Naive thymus-derived CD8-positive, alpha-beta T cell (primary cell): ENCODE results near the gene NR2E1. TPM values are rescaled to one million over a fixed set of nuclear protein-coding genes. Genes with fewer than 3 reads are reported as not detected.

Experiments
- ATAC-seq, 2 donors: fragments of 150-1000 bp; cut with Tn5 transposase in 1 of 2; sonication (Bioruptor Pico), chemical (Tn5 transposase) in 1 of 2; 1 replicate in 1 of 2; 2 replicates in 1 of 2; pipeline ENCODE4 v1.10.0; 2021; ENCODE audit warnings: mild to moderate bottlenecking in 2 of 2, moderate library complexity in 2 of 2
- POLR2A ChIA-PET: fragments of 350-600 bp; sonication (Branson Sonifier 250); formaldehyde crosslinking; loops from one replicate; lab custom pipeline; 2021; ENCODE audit warnings: antibody characterized with exemption; lab: Charles Lee
- DNase-seq, 10 donors: peaks; one replicate each; pipeline versions ENCODE4 v3.0.0 to v3.0.0-alpha.2; 2020 to 2022
- H3K27ac Mint-ChIP-seq, 10 donors: one replicate each; pipeline ENCODE4 v1.8.0; 2020 to 2022; ENCODE audit warnings: mild to moderate bottlenecking in 10 of 10, mixed read lengths in 10 of 10, moderate library complexity in 4 of 10, inconsistent platforms in 1 of 10
- H3K27me3 Mint-ChIP-seq, 5 donors: one replicate each; pipeline ENCODE4 v1.8.0; 2021 to 2022; ENCODE audit warnings: mixed read lengths in 5 of 5
- H3K36me3 Mint-ChIP-seq, 3 donors: one replicate each; pipeline ENCODE4 v1.8.0; 2020 to 2022; ENCODE audit warnings: mixed read lengths in 3 of 3, mild to moderate bottlenecking in 2 of 3, inconsistent platforms in 1 of 3
- H3K4me1 Mint-ChIP-seq, 4 donors: one replicate each; pipeline ENCODE4 v1.8.0; 2021 to 2022; ENCODE audit warnings: mixed read lengths in 4 of 4
- H3K4me3 Mint-ChIP-seq, 10 donors: one replicate each; pipeline ENCODE4 v1.8.0; 2020 to 2022; ENCODE audit warnings: mild to moderate bottlenecking in 10 of 10, mixed read lengths in 10 of 10, moderate library complexity in 6 of 10, inconsistent platforms in 1 of 10
- H3K9me3 Mint-ChIP-seq, 9 donors: one replicate each; pipeline ENCODE4 v1.8.0; 2020 to 2022; ENCODE audit warnings: mixed read lengths in 9 of 9, mild to moderate bottlenecking in 3 of 9, inconsistent platforms in 1 of 9, moderate library complexity in 1 of 9
- polyA plus RNA-seq, 3 donors: library from polyadenylated mRNA; unstranded; fragments of 300-500 nt; fragmentation: Illumina TruSeq; gene quantifications; one replicate each; pipeline ENCODE4 v1.2.3, GENCODE V29; 2021
- total RNA-seq, 8 experiments: library from RNA in 2 of 8; stranded (reverse) in 2 of 8; gene quantifications; one replicate each; pipeline ENCODE4 v1.2.3 and lab custom pipeline; 2021 to 2026

NR2E1 gene
- total and polyA plus RNA-seq, 5 experiments from 2014 or later = not detected

DNA sequence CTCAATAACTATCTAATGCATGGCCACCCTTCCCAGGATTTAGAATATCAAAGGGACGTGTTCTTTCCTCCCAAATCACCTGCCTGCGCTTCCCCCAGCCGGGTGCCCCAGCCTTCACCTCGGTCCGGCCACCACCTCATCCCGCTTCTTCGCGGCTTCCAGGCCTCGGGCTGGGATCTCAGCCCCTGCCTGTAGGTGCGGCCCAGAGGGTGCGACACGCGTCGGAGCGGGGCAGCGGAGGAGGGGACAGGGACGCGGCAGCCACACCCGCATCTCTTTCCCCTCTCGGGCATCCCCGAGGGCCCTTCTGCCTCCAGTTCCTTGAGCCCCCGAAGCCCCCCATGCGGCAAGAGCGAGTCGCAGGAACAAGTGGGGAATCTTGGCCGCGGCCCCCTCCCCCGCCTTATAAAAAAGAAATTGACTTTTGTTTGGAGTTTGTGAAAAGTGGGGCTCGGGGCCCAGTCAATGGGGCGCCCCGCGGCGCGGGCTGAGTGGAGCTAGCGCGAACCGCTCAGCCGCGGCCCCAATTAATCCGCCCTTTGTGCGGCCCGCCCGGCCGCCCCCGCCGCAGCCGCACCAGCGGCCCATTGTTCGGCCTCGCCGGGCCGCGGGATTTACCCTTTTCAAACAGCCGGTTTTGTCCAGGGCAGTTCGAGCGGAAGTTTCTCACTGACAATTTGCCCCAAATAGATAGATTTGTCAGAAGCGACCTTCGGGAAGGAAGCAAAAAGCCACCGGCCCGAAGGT lies 8.4 kb upstream of the NR2E1 start:
- POLR2A ChIA-PET = no interaction called here
- peak overlapping the region; percentile 38 to 86 (median 60) for H3K4me3 Mint-ChIP-seq
- H3K36me3 Mint-ChIP-seq = peaks cover 0 to 6% (median 4%) of the 10 kb centered on the region in 3 donors
- no peak overlapping the region for H3K27ac Mint-ChIP-seq
- ATAC-seq = peak; percentile 29 to 49
- H3K9me3 Mint-ChIP-seq = peaks cover 0 to 11% (median 0%) of the 10 kb centered on the region in 9 donors
- peaks cover 13 to 21% (median 17%) of the 10 kb centered on the region in 4 donors for H3K4me1 Mint-ChIP-seq
- no peak for DNase-seq
- H3K27me3 Mint-ChIP-seq = peaks cover 59 to 96% (median 82%) of the 10 kb centered on the region in 5 donors

DNA sequence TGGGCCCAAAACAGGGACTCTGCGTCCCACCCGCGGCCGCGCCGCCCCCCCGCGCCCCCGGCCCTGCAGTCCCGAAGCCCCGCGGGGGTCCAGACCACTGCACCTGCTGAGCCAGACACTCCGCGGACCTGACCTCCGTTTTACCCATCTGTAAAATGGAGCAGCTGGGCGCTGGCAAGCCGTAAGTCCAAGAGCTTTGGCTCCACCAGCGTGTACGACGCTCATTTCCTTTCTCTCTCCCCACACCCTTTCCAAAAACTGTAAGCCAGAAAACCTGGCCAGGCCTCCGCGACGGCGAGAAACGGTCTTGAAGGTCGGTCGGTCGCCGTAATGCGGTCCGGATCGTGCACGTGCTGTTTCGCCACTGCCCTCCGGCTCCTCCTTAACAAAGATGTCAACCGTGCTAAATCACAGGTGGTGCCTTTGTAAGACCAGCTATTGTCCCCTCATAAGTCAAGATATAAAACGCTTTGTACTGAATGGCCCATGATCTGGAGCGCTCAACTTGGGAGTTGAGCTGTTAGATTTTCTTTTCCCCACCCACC lies 7.8 kb upstream of the NR2E1 start:
- ATAC-seq = peak in 1 of 2 donors; percentile 30
- H3K27me3 Mint-ChIP-seq = peaks cover 64 to 96% (median 87%) of the 10 kb centered on the region in 5 donors
- no peak for DNase-seq
- peaks cover 13 to 21% (median 17%) of the 10 kb centered on the region in 4 donors for H3K4me1 Mint-ChIP-seq
- H3K36me3 Mint-ChIP-seq = peaks cover 0 to 6% (median 4%) of the 10 kb centered on the region in 3 donors
- no peak overlapping the region for H3K27ac Mint-ChIP-seq
- peak overlapping the region; percentile 66 to 97 (median 82) for H3K4me3 Mint-ChIP-seq
- peaks cover 0 to 11% (median 0%) of the 10 kb centered on the region in 9 donors for H3K9me3 Mint-ChIP-seq
- POLR2A ChIA-PET = no interaction called here

GRCh38 chr6:108159981-108160380 lies 5.8 kb upstream of the NR2E1 start:
- no peak for DNase-seq
- peaks cover 69 to 96% (median 84%) of the 10 kb centered on the region in 5 donors for H3K27me3 Mint-ChIP-seq

GRCh38 chr6:108161724-108162282 lies 4.0 kb upstream of the NR2E1 start:
- peaks cover 66 to 96% (median 84%) of the 10 kb centered on the region in 5 donors for H3K27me3 Mint-ChIP-seq
- peaks cover 0 to 10% (median 6%) of the 10 kb centered on the region in 3 donors for H3K36me3 Mint-ChIP-seq
- DNase-seq (no peak), ATAC-seq (no peak)
- peaks cover 20 to 45% (median 30%) of the 10 kb centered on the region in 4 donors for H3K4me1 Mint-ChIP-seq
- no peak overlapping the region for H3K4me3 Mint-ChIP-seq
- peaks cover 0 to 5% (median 0%) of the 10 kb centered on the region in 9 donors for H3K9me3 Mint-ChIP-seq
- H3K27ac Mint-ChIP-seq = no peak overlapping the region
- POLR2A ChIA-PET = no interaction called here

More at GRCh38 chr6:108159981-108160380, 5.8 kb upstream of the NR2E1 start:
- no peak for ATAC-seq
- POLR2A ChIA-PET = interaction anchor here (0.7 kb wide), 1 partner anchor 86 kb away, joined by 4 read pairs; the partner anchor contains the start of gene OSTM1
- H3K36me3 Mint-ChIP-seq = peaks cover 0 to 6% (median 4%) of the 10 kb centered on the region in 3 donors
- peaks cover 17 to 34% (median 25%) of the 10 kb centered on the region in 4 donors for H3K4me1 Mint-ChIP-seq
- H3K4me3 Mint-ChIP-seq = no peak overlapping the region
- no peak overlapping the region for H3K27ac Mint-ChIP-seq
- H3K9me3 Mint-ChIP-seq = peaks cover 0 to 5% (median 0%) of the 10 kb centered on the region in 9 donors

GRCh38 chr6:108163267-108163643 lies 2.6 kb upstream of the NR2E1 start:
- DNase-seq (no peak), ATAC-seq (peak in 1 of 2 donors; percentile 42)
- Mint-ChIP-seq H3K27ac (no peak overlapping the region), H3K9me3 (peaks cover 0 to 5% (median 0%) of the 10 kb centered on the region in 9 donors), H3K4me3 (no peak overlapping the region), H3K4me1 (peaks cover 19 to 49% (median 35%) of the 10 kb centered on the region in 4 donors), H3K36me3 (peaks cover 0 to 7% (median 4%) of the 10 kb centered on the region in 3 donors), H3K27me3 (peaks cover 72 to 96% (median 83%) of the 10 kb centered on the region in 5 donors)
- POLR2A ChIA-PET = no interaction called here

- peaks cover 66 to 91% (median 77%) of the 10 kb centered on the region in 5 donors for H3K27me3 Mint-ChIP-seq
- peaks cover 0 to 1% (median 0%) of the 10 kb centered on the region in 9 donors for H3K9me3 Mint-ChIP-seq
- ATAC-seq (no peak), DNase-seq (no peak)
- POLR2A ChIA-PET = no interaction called here
- no peak overlapping the region for H3K27ac Mint-ChIP-seq
- no peak overlapping the region for H3K4me3 Mint-ChIP-seq
- peaks cover 17 to 51% (median 35%) of the 10 kb centered on the region in 4 donors for H3K4me1 Mint-ChIP-seq
- H3K36me3 Mint-ChIP-seq = peaks cover 0 to 4% (median 2%) of the 10 kb centered on the region in 3 donors
Observed at GRCh38 chr6:108163644-108164542, 1.9 kb upstream of the NR2E1 start.

DNA sequence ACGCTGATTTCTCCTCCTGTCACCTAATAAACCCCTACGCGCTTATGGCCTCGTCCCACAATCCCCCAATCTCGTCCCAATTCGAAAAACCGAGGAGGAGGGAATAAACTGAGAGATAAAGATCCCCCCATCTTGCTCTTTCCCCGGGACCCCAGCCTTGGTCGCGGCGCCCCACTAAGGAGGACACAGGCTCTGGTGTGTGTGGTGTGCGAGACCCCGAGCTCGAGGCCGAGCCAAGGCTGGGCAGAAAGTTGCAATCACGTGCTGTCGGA lies 1.3 kb upstream of the NR2E1 start:
- Mint-ChIP-seq H3K9me3 (no peaks in the 10 kb centered on the region), H3K27ac (no peak overlapping the region), H3K4me3 (no peak overlapping the region), H3K27me3 (peaks cover 69 to 92% (median 77%) of the 10 kb centered on the region in 5 donors), H3K36me3 (peaks cover 0 to 4% (median 4%) of the 10 kb centered on the region in 3 donors), H3K4me1 (peaks cover 20 to 57% (median 41%) of the 10 kb centered on the region in 4 donors)
- DNase-seq (no peak), ATAC-seq (no peak)
- POLR2A ChIA-PET = no interaction called here

DNA sequence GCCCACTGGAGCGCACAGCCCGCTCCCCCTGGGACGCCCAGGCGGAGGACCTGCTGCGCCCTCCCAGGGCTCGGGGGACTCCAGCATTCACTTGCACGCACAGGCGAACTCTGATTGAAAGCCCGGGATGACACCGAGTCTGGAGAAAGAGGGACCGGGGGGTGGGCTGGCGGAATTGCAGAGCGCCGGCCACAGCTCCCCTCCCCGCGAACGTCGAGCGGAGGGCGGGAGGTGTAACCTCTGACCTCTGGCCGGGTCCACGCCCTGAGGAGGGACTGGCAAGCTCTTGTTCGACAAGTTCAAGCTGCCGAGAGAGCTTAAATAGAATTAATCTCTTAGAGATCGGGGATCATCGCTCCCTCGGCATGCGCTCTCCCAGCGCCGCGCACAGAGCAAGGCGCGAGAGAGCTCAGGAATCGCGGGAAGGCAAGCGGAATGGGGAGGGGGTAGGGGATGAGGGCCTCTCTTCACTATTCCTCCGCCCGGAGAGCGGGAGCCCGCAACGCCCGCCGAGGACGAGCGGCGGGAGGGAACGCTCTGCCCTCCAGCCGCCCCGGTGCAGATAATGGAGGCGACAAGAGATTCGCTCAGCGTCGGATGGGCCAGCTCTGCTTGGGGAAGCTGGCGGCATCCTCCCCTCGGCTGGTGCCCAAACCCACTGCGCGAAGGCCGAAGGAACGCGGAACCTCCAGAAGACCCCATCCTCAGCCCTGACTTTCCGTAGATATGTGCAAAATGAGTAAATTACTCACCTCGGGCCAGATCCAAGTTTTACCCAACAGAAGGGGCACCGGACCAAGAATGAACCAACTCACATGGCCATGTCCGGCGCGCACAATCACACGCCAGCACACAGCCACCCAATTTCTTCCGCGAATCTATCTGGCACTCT lies 761 bp upstream of the NR2E1 start:
- H3K9me3 Mint-ChIP-seq = no peaks in the 10 kb centered on the region
- H3K36me3 Mint-ChIP-seq = peaks cover 0 to 4% (median 4%) of the 10 kb centered on the region in 3 donors
- peak overlapping the region in 9 of 10 donors; percentile 19 to 73 (median 31) for H3K4me3 Mint-ChIP-seq
- H3K27me3 Mint-ChIP-seq = peaks cover 64 to 92% (median 73%) of the 10 kb centered on the region in 5 donors
- peaks cover 24 to 62% (median 41%) of the 10 kb centered on the region in 4 donors for H3K4me1 Mint-ChIP-seq
- POLR2A ChIA-PET = no interaction called here
- ATAC-seq (no peak), DNase-seq (no peak)
- no peak overlapping the region for H3K27ac Mint-ChIP-seq

DNA sequence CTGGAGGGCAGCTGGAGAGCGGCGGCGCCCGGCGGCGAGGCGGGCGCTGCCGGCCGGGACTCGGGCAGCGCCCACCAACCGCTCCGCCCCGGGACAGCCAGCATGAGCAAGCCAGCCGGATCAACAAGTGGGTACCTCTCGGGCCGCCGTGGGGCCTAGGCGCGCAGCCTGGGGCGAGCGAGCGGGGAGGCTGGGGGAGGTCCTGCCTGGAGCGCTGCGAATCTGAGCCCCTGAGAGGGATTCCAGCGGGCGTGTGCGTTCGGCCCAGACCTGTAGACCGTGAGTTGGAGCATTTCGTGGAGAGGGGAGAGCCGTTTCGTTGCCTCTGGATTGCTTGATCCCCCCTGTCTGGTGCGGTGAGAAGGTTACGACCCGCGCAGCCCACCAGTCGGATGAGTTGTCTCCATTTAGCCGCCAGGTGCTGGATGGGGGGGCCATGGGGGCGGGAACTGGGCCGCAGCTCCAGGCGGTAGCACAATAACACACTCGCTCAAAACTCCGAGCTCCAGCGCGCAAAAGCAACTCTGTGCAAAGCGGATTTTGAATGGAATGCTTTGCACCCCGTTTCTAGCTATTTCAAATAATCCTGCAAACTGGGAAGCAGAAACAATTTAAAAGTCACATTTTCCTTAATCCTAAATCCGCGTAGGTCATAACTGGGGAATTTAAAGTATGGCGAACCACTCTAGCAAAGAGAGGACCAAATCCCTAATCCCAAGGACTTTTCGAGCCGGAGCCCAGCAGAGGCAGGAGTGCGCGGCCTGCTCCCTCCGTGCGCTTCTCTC lies 1.0 kb downstream of the NR2E1 start:
- H3K4me1 Mint-ChIP-seq = peaks cover 26 to 71% (median 50%) of the 10 kb centered on the region in 4 donors
- peaks cover 0 to 4% (median 4%) of the 10 kb centered on the region in 3 donors for H3K36me3 Mint-ChIP-seq
- H3K27me3 Mint-ChIP-seq = peaks cover 55 to 91% (median 68%) of the 10 kb centered on the region in 5 donors
- no peak for DNase-seq
- no peaks in the 10 kb centered on the region for H3K9me3 Mint-ChIP-seq
- ATAC-seq = no peak
- POLR2A ChIA-PET = no interaction called here
- H3K4me3 Mint-ChIP-seq = peak overlapping the region; percentile 41 to 80 (median 71)
- no peak overlapping the region for H3K27ac Mint-ChIP-seq

DNA sequence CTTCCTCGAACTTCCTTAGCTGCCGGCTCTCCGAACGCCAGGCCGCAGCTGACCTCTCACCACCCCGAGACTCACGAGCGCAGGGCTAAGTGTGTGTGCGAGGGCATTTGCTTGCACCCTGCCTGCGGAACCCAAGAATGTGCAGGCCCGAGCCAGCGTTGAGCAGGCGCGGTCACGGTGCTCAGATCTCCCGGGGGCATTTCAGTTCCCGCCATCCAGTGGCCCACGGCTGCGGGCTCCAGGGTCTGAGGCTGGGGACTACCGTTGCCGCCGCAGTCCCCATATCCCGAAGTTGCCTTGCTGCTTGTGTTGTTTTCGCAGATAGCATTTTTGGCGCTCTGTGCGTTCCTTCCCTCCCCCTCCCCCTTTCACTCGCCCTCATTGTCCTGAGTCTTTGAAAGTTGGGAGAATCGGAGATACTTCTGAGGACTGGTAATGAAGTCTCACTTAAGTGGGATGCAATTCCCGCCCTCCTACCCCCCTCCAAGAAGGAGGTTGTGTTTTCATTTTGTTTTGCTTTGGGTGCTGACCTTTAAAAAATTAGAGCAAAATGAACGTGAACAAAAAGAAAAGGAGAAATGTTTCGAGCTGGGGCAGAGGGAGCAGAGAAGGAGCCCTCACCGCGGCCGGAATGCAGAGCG lies 1.7 kb downstream of the NR2E1 start:
- no peak for DNase-seq
- no peak for ATAC-seq
- POLR2A ChIA-PET = no interaction called here
- H3K9me3 Mint-ChIP-seq = no peaks in the 10 kb centered on the region
- H3K27ac Mint-ChIP-seq = peak overlapping the region in 1 of 10 donors; percentile 56
- H3K4me3 Mint-ChIP-seq = peak overlapping the region; percentile 59 to 80 (median 72)
- peaks cover 0 to 4% (median 4%) of the 10 kb centered on the region in 3 donors for H3K36me3 Mint-ChIP-seq
- peaks cover 52 to 91% (median 69%) of the 10 kb centered on the region in 5 donors for H3K27me3 Mint-ChIP-seq
- H3K4me1 Mint-ChIP-seq = peaks cover 26 to 71% (median 50%) of the 10 kb centered on the region in 4 donors
